GM12874 (cell line): ENCODE data around the gene ANXA11.

Experiments
- TF ChIP-seq, protein P1 (sequence below): IDR thresholded peaks from 2 replicates; pipeline ENCODE4 v1.5.1; 2011; ENCODE audit warnings: low read depth, mild to moderate bottlenecking, control low read depth, low read length, moderate library complexity; ENCODE audit not compliant: insufficient read depth

Gene ANXA11

DNA sequence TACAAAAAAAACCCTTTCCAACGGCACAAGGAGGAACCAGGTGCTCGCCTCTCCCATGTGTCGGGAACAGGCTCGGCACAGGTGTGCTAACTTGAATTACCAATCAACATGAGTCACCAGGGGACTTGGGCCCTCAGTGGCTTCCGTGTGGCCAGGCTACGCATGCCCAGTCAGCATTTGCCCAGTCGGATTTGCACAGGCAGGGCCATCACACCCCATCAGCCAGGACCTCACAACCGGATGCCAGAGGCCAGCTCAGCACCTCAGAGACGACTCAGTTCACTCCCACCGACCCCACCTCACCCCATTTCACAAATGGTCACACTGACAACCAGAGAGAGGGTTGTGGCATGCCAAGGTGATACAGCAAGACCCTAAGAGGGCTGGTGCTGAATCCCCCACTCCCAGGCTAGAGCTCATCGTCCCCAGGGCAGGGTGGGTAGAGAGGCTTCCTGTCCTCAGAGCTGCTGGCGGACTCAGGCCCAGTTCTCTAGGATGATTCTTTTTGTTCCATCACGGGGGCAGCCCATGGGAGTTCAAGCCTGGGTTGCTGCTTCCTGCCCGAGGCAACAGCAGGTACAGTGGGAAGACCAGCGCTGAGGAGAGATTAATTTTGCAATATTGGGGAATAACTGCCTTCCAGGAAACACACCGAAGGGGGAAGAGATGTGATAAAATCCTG is 13.6 kb downstream of the ANXA11 start:
- TF ChIP-seq, protein P1, sequence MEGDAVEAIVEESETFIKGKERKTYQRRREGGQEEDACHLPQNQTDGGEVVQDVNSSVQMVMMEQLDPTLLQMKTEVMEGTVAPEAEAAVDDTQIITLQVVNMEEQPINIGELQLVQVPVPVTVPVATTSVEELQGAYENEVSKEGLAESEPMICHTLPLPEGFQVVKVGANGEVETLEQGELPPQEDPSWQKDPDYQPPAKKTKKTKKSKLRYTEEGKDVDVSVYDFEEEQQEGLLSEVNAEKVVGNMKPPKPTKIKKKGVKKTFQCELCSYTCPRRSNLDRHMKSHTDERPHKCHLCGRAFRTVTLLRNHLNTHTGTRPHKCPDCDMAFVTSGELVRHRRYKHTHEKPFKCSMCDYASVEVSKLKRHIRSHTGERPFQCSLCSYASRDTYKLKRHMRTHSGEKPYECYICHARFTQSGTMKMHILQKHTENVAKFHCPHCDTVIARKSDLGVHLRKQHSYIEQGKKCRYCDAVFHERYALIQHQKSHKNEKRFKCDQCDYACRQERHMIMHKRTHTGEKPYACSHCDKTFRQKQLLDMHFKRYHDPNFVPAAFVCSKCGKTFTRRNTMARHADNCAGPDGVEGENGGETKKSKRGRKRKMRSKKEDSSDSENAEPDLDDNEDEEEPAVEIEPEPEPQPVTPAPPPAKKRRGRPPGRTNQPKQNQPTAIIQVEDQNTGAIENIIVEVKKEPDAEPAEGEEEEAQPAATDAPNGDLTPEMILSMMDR = no peak

DNA sequence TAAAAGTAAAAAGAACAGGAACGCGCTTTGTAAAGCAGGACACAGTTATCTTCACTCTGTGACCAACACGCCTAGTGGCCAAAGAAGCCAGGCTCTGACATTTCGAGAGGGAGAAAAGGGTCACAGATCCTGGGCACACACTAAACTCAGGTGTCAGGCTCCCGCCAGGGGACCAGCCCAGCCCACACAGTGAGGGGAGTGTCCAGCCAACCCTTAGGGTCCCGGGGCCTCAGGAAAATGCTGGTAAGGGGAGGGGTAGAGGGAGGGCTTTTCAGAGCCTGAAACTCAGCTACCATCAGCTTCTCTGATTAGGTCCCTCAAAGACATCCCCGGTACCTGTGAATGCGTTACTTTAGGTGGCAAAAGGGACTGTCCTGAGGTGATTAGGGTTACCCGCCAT is 16.6 kb downstream of the ANXA11 start:
- TF ChIP-seq, protein P1 = no peak

DNA sequence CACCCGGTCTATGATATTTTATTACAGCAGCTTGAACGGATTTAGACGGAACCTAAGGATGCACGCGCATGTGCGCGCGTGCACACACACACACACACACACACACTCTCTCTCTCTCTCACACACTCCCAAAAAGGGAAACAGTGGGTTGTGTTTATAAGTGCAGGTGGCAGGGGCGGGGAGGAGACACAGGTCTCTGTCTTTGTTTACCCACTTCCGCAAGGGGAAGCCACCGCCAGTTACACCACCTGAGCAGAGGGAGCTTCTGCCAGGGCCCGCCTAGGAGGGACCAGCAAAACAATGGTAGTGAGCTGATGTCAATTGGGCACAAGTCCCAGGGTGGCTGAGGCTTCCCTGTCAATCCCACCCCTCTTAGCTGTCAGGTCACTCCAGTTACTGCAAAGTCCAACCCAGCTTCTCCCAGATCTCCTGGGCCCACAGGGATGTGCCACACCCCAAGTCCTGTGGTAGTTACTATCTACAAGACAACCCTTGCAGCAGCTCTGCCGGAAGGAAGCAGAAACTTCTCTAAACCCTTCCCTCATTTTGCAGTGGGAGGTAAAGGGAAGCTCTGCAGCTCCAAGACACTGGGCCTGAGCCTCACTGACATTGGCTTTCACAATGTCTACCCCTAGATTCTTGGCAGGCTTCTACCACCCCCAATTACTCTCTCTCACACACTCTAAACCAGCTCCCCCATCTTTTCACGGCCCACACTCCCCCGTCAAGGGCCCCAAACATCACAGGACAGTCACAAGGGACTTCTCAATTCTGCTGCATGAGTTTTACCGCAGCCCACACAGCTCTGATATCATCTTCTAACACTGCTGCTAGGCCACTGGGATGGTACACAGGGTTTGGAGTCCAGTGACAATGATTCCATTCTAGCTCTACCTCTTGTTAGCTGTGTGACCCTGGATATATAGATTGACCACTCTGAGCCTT is 17.6 kb downstream of the ANXA11 start:
- TF ChIP-seq, protein P1 = no peak

DNA sequence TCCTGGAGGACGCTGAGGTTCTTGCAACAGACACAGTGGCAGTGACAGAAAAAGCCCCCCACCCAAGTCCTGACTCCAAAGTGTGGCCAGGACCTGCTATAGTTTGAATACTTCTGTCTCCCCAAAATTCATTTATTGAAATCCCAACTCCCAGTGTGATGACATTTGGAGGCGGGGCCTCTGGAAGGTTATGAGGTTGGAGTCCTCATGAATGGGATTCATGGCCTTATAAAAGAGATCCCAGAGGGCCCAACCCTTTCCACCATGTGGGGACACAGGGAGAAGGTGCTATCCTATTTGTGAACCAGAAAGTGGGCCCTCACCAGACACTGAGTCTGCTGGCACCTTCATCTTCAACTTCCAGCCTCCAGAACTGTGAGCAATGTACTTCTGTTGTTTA is 18.3 kb downstream of the ANXA11 start:
- TF ChIP-seq, protein P1 = no peak

DNA sequence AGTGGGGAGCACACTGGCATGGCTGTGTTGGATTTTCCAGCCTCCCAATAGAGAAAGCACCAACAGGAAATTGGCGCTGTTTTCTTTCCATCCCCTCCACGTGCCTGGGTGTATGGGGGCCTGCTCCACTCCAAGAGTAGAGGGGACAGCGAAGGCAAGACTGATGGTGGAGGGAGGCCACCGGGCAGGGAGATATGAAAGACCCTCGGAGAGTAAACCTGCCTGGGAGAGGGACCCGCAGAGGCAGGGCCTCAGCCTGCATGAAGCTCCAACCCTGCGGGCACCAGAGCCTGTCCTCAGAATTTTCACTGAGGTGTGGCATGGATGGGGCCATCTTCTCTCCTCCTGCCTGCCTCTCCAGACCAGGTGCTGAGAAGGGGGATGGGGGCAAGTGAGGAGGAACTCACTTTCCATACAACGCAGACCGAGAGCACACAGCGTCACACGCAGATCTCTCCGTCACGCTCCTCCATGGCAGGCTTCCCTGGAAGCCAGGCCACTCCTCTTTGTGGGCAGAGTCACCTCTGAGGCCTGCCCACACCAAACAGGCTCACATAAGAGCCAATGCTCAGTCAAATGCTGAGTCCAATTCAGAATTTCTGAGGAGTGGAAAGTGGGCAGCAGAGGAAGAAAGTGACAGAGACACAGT is 18.8 kb downstream of the ANXA11 start:
- TF ChIP-seq, protein P1 = no peak

DNA sequence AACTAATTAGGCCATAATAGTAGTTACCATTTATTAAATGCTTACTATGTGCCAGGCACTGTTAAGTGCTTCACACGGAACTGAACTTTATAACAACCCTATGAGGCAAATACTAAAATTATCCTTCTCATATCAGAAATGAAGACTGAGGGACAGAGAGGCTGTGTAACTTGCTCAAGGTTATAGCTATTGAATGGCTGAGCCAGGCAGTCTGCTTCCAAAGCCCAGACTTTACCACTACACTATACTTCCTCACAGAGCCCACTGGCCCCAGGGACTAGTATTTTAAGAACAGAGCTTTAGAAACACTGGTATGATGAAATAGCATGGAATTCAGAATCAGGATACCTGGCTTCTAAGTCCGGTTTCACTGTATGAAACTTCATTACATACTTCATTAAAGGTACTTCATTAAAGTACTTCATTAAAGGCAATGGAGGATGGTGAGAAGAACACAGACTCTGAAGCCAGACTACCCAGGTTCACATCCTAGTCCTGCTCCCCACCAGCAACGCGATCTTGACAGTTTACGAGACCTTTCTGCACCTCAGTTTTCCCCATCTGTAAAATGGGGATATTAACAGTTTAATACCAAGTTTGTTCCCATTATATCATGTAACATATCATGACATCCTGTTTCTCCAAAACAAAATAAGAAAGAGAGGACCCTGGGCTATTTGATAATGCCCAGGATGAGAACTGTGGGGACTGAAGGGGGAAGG is 19.6 kb downstream of the ANXA11 start:
- TF ChIP-seq, protein P1 = no peak

DNA sequence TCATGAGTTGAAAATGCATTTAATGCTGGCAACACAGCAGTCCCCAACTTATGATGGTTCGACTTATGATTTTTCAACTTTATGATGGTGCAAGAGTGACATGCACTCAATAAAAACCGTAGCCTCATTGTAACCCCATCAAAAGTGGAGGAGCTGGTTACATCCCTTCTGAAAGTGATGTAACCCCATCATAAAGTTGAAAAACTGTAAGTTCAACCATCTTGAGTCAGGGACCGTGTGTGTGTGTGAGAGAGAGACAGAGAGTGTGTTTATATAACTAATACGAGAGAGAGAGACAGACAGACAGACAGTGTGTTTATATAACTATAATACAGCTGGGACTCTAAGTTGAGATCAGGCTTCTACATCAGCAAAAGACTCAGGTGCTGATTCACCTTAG is 21.0 kb downstream of the ANXA11 start:
- TF ChIP-seq, protein P1 = no peak
